HepG2 (cell line): Measurements from ENCODE around the gene OGFOD3. TPM values are rescaled to one million over a fixed set of nuclear protein-coding genes. Genes with fewer than 3 reads are reported as not detected.

Experiments
- EED ChIP-seq: sonication (generic); formaldehyde crosslinking; IDR thresholded peaks from 2 replicates; pipeline ENCODE4 v1.5.0; 2020; ENCODE audit warnings: mild to moderate bottlenecking, missing genetic modification reagents
- ETV5 ChIP-seq: IDR thresholded peaks from 2 replicates; pipeline ENCODE4 v1.6.1; 2018; ENCODE audit warnings: missing biosample characterization, missing genetic modification reagents, inconsistent platforms, borderline replicate concordance
- FOSL2 ChIP-seq: sonication (generic); formaldehyde crosslinking; IDR thresholded peaks from 2 replicates; pipeline ENCODE4 v1.4.0; 2020; ENCODE audit warnings: missing genetic modification reagents
- IKZF4 ChIP-seq: sonication (generic); formaldehyde crosslinking; IDR thresholded peaks from 2 replicates; pipeline ENCODE4 v1.5.1; 2020; ENCODE audit warnings: borderline replicate concordance, mild to moderate bottlenecking, low read depth, missing genetic modification reagents; ENCODE audit errors: not compliant biosample characterization
- KAT8 ChIP-seq: IDR thresholded peaks from 2 replicates; pipeline ENCODE4 v1.6.1; 2016; ENCODE audit warnings: missing genetic modification reagents, missing compliant biosample characterization
- KMT2B ChIP-seq: IDR thresholded peaks from 2 replicates; pipeline ENCODE4 v1.6.1; 2016; ENCODE audit warnings: missing genetic modification reagents, missing compliant biosample characterization
- NFKB2 ChIP-seq: sonication (generic); formaldehyde crosslinking; IDR thresholded peaks from 2 replicates; pipeline ENCODE4 v1.4.0; 2020; ENCODE audit warnings: missing genetic modification reagents, borderline replicate concordance
- RBAK ChIP-seq: sonication (generic); formaldehyde crosslinking; IDR thresholded peaks from 2 replicates; pipeline ENCODE4 v1.5.1; 2020; ENCODE audit warnings: mild to moderate bottlenecking, missing genetic modification reagents
- SIX1 ChIP-seq: sonication (generic); formaldehyde crosslinking; IDR thresholded peaks from 2 replicates; pipeline ENCODE4 v1.4.0; 2020; ENCODE audit warnings: missing genetic modification reagents, borderline replicate concordance
- SRSF9 ChIP-seq: fragments of 200-400 bp; formaldehyde crosslinking; IDR thresholded peaks from 2 replicates; pipeline ENCODE4 v1.6.1; 2018; ENCODE audit warnings: borderline replicate concordance, mild to moderate bottlenecking, low read depth, low read length; ENCODE audit not compliant: insufficient read depth, poor library complexity, severe bottlenecking
- SRY ChIP-seq: sonication (generic); formaldehyde crosslinking; IDR thresholded peaks from 2 replicates; pipeline ENCODE4 v1.8.0; 2022; ENCODE audit warnings: mild to moderate bottlenecking, missing genetic modification reagents
- ZFP41 ChIP-seq: sonication (generic); formaldehyde crosslinking; IDR thresholded peaks from 2 replicates; pipeline ENCODE4 v1.4.0; 2020; ENCODE audit warnings: mild to moderate bottlenecking, missing genetic modification reagents, borderline replicate concordance
- ZFY ChIP-seq: sonication (generic); formaldehyde crosslinking; IDR thresholded peaks from 2 replicates; pipeline ENCODE4 v1.4.0; 2020; ENCODE audit warnings: missing genetic modification reagents
- ZMYM3 ChIP-seq: sonication (generic); formaldehyde crosslinking; IDR thresholded peaks from 2 replicates; pipeline ENCODE4 v1.5.1; 2020; ENCODE audit warnings: mild to moderate bottlenecking, missing genetic modification reagents
- ZNF33B ChIP-seq: sonication (generic); formaldehyde crosslinking; IDR thresholded peaks from 2 replicates; pipeline ENCODE4 v1.5.1; 2020; ENCODE audit warnings: mild to moderate bottlenecking, missing genetic modification reagents
- polyA plus RNA-seq, 8 experiments: library from polyadenylated mRNA; depleted of rRNA in 3 of 8; stranded (reverse) in 7 of 8; unstranded in 1 of 8; fragments of >200 nt; fragmentation: Illumina TruSeq in 4 of 8; extraction: Trizol in 4 of 8; gene quantifications; 2 replicates each; pipeline versions ENCODE4 v1.2.1 to v1.2.3, GENCODE V29; 2011 to 2016; ENCODE audit warnings: low read depth in 4 of 8, missing spikeins in 1 of 8, mixed read lengths in 1 of 8; ENCODE audit not compliant: insufficient read depth in 1 of 8
- total RNA-seq, 5 experiments: library from RNA; depleted of rRNA; stranded (reverse); fragments of >200 nt; fragmentation: Illumina TruSeq; extraction: Trizol; gene quantifications; 2 replicates each; pipeline ENCODE4 v1.2.3, GENCODE V29; 2016; ENCODE audit warnings: low read depth in 1 of 5
- TF ChIP-seq, protein P1 (sequence below): sonication (generic); formaldehyde crosslinking; IDR thresholded peaks from 2 replicates; pipeline ENCODE4 v1.4.0; 2020; ENCODE audit warnings: missing genetic modification reagents
- TF ChIP-seq, protein P2 (sequence below): sonication (generic); formaldehyde crosslinking; IDR thresholded peaks from 2 replicates; pipeline ENCODE4 v1.4.0; 2020; ENCODE audit warnings: missing genetic modification reagents
- TF ChIP-seq, protein P3 (sequence below): sonication (generic); formaldehyde crosslinking; IDR thresholded peaks from 2 replicates; pipeline ENCODE4 v1.5.0; 2020; ENCODE audit warnings: mild to moderate bottlenecking, missing genetic modification reagents, borderline replicate concordance
- TF ChIP-seq, protein P4 (sequence below): sonication (generic); formaldehyde crosslinking; IDR thresholded peaks from 2 replicates; pipeline ENCODE4 v1.8.1; 2023; ENCODE audit warnings: mild to moderate bottlenecking, missing genetic modification reagents, borderline replicate concordance
- TF ChIP-seq, protein P5 (sequence below): IDR thresholded peaks from 2 replicates; pipeline ENCODE4 v1.6.1; 2016; ENCODE audit warnings: mild to moderate bottlenecking, missing biosample characterization, missing genetic modification reagents
- TF ChIP-seq, protein P6 (sequence below): IDR thresholded peaks from 2 replicates; pipeline ENCODE4 v1.6.1; 2016; ENCODE audit warnings: mild to moderate bottlenecking

OGFOD3 gene
- total and polyA plus RNA-seq, 2 of the 13 experiments (the other 11 are each of a cell fraction or from before 2014, with no cell fraction given), result 40.0 to 42.1 TPM

DNA sequence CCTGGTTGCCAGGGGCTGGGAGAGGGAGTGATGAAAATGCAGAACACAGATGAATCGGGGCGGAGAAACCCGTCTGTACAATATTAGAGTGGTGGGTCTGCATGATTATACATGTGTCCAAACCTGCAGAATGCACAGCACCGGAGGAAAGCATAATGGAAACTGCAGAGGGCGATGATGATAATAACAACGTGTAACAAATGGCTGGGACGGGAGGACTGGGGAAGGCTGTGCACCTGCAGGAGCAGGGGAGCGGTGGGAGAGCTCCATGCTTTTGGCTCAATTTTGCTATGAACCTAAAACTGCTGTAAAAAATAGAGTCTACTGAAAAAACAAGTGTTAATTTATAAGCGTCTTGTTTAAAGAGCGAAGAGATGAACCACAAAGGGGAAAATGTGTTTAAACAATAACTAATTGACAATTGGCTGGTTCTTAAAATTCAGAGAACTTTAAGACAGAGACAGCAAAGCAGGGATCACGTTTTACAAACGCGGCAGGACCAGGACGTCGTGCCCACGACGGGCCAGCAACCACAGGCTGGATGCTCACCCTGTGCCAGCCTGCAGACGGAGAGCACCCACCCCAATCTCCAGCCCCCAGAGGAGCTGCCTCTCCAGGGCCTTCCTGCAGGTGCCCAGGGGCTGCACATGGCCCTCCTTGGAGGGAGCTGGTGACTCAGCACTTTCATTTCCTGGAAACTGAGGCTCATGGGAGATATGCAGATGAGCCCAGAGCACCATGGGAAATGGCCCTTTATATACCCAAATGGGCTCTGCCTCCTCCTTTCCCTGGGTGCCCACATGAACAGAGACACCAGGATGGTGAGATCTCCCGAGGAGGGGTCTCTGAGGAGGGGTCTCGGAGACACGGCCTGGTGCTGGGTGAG, 59.7 kb downstream of the OGFOD3 start, which contains the start of gene TEX19 (continued):
- peak; percentile 44; the same call in 1 of the 2 replicates for TF ChIP-seq KMT2B (CRISPR knock-in tag)
- 0 out of 2 replicates have a peak, but pooled peaks have one; percentile 67 for TF ChIP-seq EED (CRISPR knock-in tag)
- TF ChIP-seq ZMYM3 (CRISPR knock-in tag), result no peak
- peak; percentile 46; the same call in 1 of the 2 replicates for TF ChIP-seq SRY (CRISPR knock-in tag)
- TF ChIP-seq KAT8 (CRISPR knock-in tag), result peak; percentile 74
- TF ChIP-seq ZFY (CRISPR knock-in tag), result peak; percentile 45; the same call in 1 of the 2 replicates
- TF ChIP-seq, protein P1, sequence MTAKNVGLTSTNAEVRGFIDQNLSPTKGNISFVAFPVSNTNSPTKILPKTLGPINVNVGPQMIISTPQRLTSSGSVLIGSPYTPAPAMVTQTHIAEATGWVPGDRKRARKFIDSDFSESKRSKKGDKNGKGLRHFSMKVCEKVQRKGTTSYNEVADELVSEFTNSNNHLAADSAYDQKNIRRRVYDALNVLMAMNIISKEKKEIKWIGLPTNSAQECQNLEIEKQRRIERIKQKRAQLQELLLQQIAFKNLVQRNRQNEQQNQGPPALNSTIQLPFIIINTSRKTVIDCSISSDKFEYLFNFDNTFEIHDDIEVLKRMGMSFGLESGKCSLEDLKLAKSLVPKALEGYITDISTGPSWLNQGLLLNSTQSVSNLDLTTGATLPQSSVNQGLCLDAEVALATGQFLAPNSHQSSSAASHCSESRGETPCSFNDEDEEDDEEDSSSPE (CRISPR knock-in tag), result peak; percentile 49
- TF ChIP-seq, protein P2, sequence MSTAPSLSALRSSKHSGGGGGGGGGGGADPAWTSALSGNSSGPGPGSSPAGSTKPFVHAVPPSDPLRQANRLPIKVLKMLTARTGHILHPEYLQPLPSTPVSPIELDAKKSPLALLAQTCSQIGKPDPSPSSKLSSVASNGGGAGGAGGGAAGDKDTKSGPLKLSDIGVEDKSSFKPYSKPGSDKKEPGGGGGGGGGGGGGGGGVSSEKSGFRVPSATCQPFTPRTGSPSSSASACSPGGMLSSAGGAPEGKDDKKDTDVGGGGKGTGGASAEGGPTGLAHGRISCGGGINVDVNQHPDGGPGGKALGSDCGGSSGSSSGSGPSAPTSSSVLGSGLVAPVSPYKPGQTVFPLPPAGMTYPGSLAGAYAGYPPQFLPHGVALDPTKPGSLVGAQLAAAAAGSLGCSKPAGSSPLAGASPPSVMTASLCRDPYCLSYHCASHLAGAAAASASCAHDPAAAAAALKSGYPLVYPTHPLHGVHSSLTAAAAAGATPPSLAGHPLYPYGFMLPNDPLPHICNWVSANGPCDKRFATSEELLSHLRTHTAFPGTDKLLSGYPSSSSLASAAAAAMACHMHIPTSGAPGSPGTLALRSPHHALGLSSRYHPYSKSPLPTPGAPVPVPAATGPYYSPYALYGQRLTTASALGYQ (CRISPR knock-in tag), result no peak
- TF ChIP-seq ZNF33B (CRISPR knock-in tag), result 0 out of 2 replicates have a peak, but pooled peaks have one; percentile 65
- no peak for TF ChIP-seq RBAK (CRISPR knock-in tag)
- TF ChIP-seq, protein P3, sequence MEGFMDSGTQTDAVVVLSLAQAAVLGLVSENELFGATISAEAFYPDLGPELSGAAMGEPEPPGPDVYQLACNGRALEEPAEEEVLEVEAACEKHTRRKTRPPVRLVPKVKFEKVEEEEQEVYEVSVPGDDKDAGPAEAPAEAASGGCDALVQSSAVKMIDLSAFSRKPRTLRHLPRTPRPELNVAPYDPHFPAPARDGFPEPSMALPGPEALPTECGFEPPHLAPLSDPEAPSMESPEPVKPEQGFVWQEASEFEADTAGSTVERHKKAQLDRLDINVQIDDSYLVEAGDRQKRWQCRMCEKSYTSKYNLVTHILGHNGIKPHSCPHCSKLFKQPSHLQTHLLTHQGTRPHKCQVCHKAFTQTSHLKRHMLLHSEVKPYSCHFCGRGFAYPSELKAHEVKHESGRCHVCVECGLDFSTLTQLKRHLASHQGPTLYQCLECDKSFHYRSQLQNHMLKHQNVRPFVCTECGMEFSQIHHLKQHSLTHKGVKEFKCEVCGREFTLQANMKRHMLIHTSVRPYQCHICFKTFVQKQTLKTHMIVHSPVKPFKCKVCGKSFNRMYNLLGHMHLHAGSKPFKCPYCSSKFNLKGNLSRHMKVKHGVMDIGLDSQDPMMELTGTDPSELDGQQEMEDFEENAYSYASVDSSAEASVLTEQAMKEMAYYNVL (CRISPR knock-in tag), result no peak
- 0 out of 2 replicates have a peak, but pooled peaks have one; percentile 26 for TF ChIP-seq ETV5
- no peak for TF ChIP-seq SRSF9
- TF ChIP-seq FOSL2 (CRISPR knock-in tag), result peak; percentile 62
- TF ChIP-seq ZFP41 (CRISPR knock-in tag), result peak; percentile 50; the same call in 1 of the 2 replicates
- TF ChIP-seq, protein P4, sequence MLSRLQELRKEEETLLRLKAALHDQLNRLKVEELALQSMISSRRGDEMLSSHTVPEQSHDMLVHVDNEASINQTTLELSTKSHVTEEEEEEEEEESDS (CRISPR knock-in tag), result peak; percentile 93
- TF ChIP-seq NFKB2 (CRISPR knock-in tag), result peak; percentile 70; the same call in 1 of the 2 replicates
- TF ChIP-seq, protein P5, sequence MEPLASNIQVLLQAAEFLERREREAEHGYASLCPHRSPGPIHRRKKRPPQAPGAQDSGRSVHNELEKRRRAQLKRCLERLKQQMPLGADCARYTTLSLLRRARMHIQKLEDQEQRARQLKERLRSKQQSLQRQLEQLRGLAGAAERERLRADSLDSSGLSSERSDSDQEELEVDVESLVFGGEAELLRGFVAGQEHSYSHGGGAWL (CRISPR knock-in tag), result peak; percentile 75
- TF ChIP-seq IKZF4 (CRISPR knock-in tag), result no peak
- 0 out of 2 replicates have a peak, but pooled peaks have one; percentile 3 for TF ChIP-seq SIX1 (CRISPR knock-in tag)
- TF ChIP-seq, protein P6, sequence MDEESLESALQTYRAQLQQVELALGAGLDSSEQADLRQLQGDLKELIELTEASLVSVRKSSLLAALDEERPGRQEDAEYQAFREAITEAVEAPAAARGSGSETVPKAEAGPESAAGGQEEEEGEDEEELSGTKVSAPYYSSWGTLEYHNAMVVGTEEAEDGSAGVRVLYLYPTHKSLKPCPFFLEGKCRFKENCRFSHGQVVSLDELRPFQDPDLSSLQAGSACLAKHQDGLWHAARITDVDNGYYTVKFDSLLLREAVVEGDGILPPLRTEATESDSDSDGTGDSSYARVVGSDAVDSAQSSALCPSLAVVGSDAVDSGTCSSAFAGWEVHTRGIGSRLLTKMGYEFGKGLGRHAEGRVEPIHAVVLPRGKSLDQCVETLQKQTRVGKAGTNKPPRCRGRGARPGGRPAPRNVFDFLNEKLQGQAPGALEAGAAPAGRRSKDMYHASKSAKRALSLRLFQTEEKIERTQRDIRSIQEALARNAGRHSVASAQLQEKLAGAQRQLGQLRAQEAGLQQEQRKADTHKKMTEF (CRISPR knock-in tag), result 0 out of 2 replicates have a peak, but pooled peaks have one; percentile 49
